Measurements from ENCODE around the gene OXT. TPM values are rescaled to one million over a fixed set of nuclear protein-coding genes. Genes with fewer than 3 reads are reported as not detected.

The OXT gene
- total RNA-seq, 1 donor = not detected

DNA sequence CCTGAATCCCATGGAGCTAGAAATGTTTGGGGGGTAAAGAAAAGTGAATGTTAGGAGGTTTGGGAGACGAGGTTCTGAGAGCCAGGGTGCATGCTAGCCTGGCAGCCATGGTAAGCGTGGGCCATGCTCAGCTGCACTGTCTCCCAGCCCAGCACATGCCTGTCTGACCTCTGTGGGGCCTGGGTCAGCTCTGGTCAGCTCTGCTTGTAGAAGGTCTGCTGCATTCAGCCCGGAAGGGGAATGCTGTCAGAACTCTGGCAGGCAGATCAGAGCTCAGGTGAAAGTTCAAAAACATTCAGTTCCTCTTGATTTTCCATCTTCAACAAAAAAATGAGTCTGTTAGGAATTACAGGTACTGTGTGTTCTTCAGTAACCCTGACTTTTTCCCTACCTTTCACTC lies 33.8 kb upstream of the OXT start:
- DNase-seq (ENCODE audit: low read depth) = no peak
- TF ChIP-seq, protein P1, sequence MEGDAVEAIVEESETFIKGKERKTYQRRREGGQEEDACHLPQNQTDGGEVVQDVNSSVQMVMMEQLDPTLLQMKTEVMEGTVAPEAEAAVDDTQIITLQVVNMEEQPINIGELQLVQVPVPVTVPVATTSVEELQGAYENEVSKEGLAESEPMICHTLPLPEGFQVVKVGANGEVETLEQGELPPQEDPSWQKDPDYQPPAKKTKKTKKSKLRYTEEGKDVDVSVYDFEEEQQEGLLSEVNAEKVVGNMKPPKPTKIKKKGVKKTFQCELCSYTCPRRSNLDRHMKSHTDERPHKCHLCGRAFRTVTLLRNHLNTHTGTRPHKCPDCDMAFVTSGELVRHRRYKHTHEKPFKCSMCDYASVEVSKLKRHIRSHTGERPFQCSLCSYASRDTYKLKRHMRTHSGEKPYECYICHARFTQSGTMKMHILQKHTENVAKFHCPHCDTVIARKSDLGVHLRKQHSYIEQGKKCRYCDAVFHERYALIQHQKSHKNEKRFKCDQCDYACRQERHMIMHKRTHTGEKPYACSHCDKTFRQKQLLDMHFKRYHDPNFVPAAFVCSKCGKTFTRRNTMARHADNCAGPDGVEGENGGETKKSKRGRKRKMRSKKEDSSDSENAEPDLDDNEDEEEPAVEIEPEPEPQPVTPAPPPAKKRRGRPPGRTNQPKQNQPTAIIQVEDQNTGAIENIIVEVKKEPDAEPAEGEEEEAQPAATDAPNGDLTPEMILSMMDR (IDR thresholded peaks at IDR 0.05; ENCODE audit: insufficient read depth, low read length) = no peak
- no peak overlapping the region for H3K4me3 ChIP-seq (ENCODE audit: low read depth, low read length)

DNA sequence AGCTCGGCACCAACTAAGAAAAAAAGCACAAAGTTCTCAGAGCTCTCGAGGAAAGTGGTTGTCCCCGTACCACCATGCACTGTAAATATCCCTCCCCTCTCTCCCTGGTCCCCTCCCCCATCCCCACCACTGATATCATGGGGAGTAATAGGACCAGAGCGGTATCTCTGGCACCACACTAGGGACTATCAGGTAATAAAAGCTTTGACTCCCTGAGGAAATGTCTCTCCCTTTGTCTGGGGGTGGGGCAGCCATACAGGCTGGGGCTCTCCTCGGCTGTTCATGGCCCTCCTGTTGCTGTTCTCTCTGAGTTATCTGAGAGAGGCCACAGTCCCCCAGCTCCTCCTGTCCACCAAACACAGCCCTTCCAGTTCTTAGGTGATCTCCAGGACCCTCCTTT lies 33.0 kb upstream of the OXT start:
- no peak overlapping the region for H3K4me3 ChIP-seq (ENCODE audit: low read depth, low read length)
- no peak for DNase-seq (ENCODE audit: low read depth)
- TF ChIP-seq, protein P1 (IDR thresholded peaks at IDR 0.05; ENCODE audit: insufficient read depth, low read length) = no peak

DNA sequence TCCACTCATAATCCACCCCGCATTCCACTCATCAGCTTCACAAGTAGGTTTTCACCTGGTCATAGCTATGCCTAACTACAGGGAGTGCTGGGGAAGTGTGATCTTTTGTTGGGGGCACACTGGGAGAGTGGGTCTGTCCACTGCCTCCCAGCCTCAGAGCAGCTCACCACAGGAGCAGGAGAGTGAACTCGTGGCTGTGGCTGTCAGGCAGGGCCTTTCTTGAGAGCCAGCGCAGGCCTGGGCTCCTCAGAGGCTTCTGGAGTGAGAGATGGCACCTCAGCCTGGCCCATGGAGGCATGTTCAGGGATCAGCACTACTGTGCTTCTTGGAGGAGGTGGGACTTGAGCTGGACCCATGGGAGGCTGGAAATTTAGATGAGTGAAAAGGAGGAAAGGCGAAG lies 32.0 kb upstream of the OXT start:
- TF ChIP-seq, protein P1 (IDR thresholded peaks at IDR 0.05; ENCODE audit: insufficient read depth, low read length) = no peak
- no peak for DNase-seq (ENCODE audit: low read depth)
- no peak overlapping the region for H3K4me3 ChIP-seq (ENCODE audit: low read depth, low read length)

DNA sequence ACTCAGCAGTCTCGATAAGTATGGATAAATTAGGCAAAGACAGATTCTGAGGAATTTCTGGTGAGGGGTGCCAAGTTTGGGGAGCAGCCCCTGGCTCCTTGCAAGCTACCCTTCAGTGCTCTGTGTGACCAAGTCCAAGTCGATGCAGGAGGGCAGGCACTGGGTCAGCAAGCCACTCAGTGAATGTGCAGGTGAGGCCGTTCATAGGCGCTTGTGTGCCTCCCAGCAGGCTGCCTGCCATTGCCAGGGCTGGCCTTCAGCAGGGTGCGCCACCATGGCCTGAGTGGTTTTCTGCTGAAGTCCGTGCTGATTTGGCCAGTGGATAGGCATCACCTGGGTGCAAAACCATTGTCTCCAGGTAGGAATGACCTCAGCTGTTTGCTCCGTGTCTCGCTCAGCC lies 31.3 kb upstream of the OXT start:
- TF ChIP-seq, protein P1 (IDR thresholded peaks at IDR 0.05; ENCODE audit: insufficient read depth, low read length) = no peak
- no peak overlapping the region for H3K4me3 ChIP-seq (ENCODE audit: low read depth, low read length)
- no peak for DNase-seq (ENCODE audit: low read depth)

DNA sequence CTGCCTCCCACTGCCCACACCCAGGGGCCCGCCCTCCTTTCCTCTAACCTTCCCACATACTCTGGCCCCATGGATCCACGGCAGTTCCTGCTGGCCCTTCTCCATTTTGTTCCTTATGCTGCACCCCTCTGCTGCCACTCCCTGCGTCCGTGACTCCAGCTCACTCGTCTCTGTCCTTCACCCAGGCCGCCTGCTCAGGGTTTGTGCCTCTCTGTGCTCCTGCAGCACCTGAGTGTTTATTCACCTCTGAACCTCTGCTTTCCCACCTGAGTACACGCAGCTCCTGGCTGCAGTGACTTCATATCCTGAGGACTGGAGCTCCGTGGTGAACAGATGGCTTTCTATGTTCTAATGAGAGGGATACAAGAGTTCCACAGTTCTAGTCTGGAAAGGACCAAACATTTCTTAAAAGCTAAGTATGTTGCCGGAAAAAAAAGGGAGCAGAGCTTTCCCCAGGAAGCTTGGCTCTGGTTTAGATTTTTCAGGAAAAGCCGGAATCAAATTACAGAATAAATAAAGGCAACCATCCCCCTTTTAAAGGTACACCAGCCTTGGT lies 29.5 kb upstream of the OXT start:
- no peak overlapping the region for H3K4me3 ChIP-seq (ENCODE audit: low read depth, low read length)
- DNase-seq (ENCODE audit: low read depth) = peak; percentile 46
- TF ChIP-seq, protein P1 (IDR thresholded peaks at IDR 0.05; ENCODE audit: insufficient read depth, low read length) = no peak

DNA sequence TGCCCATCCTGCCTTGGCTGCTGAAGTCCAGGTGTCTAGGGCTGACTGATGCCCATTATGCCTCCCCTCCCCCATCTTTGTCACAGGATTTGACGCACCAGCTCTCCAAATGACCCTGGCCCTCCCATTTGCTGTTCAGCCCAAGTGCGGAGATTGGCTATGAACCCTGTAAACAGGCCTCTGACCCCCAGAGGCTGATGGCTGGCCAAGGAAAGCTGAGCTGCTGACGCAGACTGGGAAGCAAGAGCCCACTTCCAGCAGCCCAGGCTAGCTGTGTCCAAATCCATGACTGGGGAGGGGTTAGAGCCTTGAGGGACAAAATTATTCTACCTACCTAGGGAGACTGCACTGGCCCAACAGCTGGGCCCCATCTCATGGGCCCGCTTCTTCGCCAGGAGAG lies 28.8 kb upstream of the OXT start:
- peak; percentile 13 for DNase-seq (ENCODE audit: low read depth)
- TF ChIP-seq, protein P1 (IDR thresholded peaks at IDR 0.05; ENCODE audit: insufficient read depth, low read length) = no peak
- no peak overlapping the region for H3K4me3 ChIP-seq (ENCODE audit: low read depth, low read length)

DNA sequence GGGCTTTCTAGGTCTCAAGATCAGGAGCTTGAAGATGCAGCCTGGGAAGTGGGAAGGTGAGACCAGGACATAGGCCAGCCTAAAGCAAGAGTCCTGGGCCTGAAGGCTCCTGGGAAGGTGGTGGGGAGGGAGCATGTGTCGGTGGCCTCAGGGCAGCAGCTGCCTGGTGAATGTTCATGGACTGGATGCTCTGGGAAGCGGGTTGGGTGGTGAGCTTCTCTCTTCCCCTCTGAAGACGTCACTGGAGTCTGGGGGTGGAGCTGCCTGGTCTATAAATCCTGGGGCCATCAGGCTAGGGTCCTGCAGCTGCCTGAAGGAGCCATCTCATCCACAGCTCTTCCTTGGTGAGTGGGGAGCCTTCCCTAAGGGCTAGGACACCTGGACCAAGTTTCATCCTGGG lies 28.1 kb upstream of the OXT start, which contains the start of gene GNRH2:
Gene GNRH2 (plus strand): TSS at position 301 of the 400 bp plus-strand sequence. CDS start 793 bp downstream, outside the sequence.
- DNase-seq (ENCODE audit: low read depth) = no peak
- no peak within 1 kb of the TSS for H3K4me3 ChIP-seq (ENCODE audit: low read depth, low read length)
- TF ChIP-seq, protein P1 (IDR thresholded peaks at IDR 0.05; ENCODE audit: insufficient read depth, low read length) = no peak

Measured in fibroblast of the aortic adventitia (primary cell).